Ovary (tissue), 3 donors: ENCODE results near the gene BCL11B.

Experiments
- CTCF ChIP-seq, 3 donors: fragments of 450-650 bp in 2 of 3; fragments of 200-600 bp in 1 of 3; IDR thresholded peaks; one replicate each; pipeline versions ENCODE4 v1.5.1 to v1.8.0; 2016 to 2022; ENCODE audit warnings: antibody characterized with exemption in 3 of 3, mild to moderate bottlenecking in 1 of 3
- EP300 ChIP-seq: sonication (generic); formaldehyde crosslinking; IDR thresholded peaks from one replicate; pipeline ENCODE4 v1.6.1; 2017; ENCODE audit warnings: antibody characterized with exemption
- POLR2A ChIP-seq: fragments of 450-650 bp; IDR thresholded peaks from one replicate; pipeline ENCODE4 v1.6.1; 2017; ENCODE audit warnings: antibody characterized with exemption, mild to moderate bottlenecking, moderate library complexity
- donor health status: DM: no; HTN: no; CAD: no.

- TF ChIP-seq CTCF (IDR thresholded peaks at IDR 0.05), result no peak
- no peak for TF ChIP-seq POLR2A
- TF ChIP-seq EP300, result no peak
Observed at GRCh38 chr14:99173086-99173485, 98.9 kb downstream of the BCL11B start.
